GM21360 (cell line): ENCODE results near the gene MESD.

Experiments
- ATAC-seq: cut with Tn5 transposase; IDR thresholded peaks from one replicate; pipeline ENCODE4 v1.9.1; 2021; ENCODE audit warnings: mild to moderate bottlenecking, moderate library complexity; ENCODE audit not compliant: unreplicated experiment

MESD gene

DNA sequence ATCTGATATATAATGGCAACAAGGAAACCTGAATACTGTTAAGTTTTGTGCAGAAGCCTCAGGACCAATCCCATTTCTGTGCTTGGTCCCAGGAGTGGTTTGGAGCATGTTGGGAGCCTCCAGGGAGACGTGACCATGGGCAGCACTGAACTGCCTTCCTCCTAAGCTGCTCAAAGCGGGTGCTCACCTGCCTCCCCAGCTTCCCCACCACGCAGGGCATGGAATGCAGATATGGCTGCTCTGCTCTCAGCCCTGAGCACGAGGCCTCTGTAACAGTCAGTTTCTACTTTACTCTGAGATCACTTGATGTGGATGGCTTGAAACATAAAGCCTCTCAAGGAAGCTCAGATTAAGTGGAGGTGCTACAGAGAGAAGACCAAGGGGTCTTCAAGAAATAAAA lies 49.3 kb downstream of the MESD start:
- ATAC-seq: no peak

- no peak for ATAC-seq
These were observed 50.4 kb downstream of the MESD start for GRCh38 chr15:80939216-80939615.

- no peak for ATAC-seq
These were observed 51.9 kb downstream of the MESD start for GRCh38 chr15:80937718-80938117.

GRCh38 chr15:80936288-80937078 lies 53.1 kb downstream of the MESD start:
- no peak for ATAC-seq

DNA sequence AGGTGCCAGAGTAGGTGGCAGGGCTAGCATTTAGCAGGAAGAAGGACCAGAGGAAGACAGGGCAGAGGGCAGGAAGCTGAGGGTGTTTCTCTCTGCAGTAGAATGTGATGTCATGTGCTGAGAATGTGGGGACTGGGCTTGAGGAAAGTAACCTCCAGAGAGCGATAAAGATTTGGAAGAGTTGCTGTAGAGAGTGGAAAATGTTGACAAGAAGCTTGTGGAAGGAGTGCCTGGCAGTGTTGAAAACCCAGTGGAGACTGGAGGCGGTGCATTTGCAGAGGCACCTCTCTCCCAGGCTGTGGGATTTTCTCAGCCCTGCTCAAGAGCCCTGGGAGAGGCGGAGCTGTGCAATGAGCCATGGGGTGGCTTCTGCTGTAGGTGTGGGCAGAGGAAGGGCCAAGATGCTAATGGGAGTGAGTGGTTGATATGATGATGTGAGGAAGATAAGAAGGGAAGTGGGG lies 54.8 kb downstream of the MESD start:
- ATAC-seq: no peak

DNA sequence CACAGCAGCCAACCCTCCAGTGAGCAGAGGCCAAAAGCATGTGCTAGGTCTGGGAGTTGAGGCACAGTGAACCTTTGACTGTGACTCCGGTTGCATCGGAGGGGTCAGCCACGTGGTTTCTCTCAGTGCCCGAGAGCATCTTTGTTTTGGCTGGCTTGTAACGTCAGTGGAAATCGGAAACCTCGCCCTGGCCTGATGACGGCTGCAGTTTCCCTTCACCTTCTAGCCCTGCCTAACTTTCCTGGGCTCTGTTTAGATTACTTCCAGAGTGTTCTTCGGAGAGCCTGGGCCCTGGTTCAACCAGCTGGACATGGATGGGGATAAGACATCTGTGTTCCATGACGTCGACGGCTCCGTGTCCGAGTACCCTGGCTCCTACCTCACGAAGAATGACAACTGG lies 56.6 kb downstream of the MESD start:
- ATAC-seq: no peak

- no peak for ATAC-seq
These were observed 57.2 kb downstream of the MESD start for GRCh38 chr15:80932513-80932815.

DNA sequence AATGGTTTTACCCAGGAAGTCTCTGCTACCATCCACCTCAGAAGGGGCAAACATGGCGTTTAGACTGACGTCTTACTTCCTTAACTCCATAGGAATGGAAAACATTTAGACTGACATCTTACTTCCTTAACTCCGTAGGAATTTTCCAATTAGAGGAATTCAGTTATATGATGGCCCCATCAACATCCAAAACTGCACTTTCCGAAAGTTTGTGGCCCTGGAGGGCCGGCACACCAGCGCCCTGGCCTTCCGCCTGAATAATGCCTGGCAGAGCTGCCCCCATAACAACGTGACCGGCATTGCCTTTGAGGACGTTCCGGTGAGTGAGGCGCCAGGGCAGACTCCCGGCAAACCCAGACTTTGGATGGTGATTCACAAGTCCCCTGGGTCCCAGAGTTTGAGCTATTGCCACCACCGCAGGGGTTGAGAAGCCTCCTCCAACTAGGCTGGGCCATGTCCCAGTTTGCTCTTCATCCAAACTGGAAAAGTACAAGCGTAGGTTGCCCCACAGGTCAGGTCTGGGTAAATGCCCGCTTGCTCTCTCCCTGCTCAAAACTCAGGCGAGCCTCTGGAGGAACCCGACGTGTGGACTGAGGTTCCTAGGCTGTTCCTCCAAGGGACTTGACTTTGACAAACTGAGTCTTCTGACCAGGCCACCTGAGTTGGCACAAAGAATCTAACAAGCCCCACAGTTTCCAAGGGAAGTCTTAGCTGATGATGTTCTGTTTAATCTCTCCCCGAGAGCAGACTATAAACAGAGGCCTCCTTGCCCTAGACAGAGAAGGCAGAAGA lies 57.7 kb downstream of the MESD start:
- ATAC-seq: no peak

DNA sequence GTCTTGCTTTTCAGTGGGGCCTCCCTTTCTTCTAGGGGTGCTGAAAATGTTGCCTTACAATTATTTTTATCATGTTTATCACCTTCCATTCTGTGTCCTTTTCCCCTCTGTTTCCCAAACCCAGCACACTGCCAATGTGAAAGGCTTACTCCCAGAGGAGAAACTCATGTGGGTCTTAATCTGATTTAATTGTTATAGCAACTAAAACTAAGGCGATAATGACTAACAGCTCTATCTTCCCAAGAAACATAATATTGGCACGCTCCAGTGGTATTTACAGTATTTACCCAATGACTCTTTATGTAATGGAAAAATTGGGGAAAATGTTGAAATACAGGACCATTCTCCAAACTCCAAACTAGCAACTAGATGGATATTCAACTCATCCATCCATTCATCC lies 58.4 kb downstream of the MESD start:
- no peak for ATAC-seq

- ATAC-seq: no peak
These were observed 59.9 kb downstream of the MESD start for GRCh38 chr15:80929689-80930088.

DNA sequence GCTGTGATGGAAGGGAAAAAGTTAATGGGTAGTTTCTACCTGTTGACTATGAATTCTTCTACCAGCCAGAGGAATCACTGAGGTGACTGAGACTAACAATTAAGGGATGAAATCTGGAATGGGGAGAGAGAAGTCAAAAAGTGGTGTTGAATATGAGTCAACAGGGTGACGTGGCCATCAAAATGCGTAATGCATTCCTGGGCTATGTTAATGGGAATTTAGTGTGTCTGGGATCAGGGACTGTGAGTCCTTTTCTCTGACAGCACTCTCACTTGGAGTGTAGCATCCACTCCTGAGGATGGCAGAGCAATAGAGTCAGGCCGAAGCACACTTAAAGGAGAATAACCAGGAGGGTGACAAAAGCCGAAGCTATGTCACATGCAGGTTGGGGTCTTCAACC lies 60.4 kb downstream of the MESD start:
- ATAC-seq: no peak

DNA sequence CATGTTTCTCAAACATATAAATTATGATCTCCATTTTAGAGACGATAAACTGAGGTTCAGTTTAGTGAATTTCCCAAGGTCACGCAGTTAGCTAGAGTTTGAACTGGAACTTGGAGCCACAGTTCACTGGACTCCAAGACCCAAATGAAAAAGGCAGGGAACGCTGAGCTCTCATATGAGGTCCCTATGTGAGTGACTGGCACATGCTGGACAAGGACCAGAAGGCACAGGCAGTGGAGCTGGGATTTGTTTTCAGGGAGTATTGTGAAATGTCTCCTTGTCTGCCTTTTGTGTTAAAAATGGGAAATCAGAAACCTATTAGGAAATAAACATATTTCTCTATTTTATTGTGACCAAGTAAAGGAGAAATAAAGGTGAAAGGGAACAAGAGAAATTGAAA lies 63.5 kb downstream of the MESD start:
- ATAC-seq: no peak

GRCh38 chr15:80925597-80926059 lies 64.0 kb downstream of the MESD start:
- ATAC-seq: no peak

- ATAC-seq: no peak
These were observed 65.3 kb downstream of the MESD start for GRCh38 chr15:80924278-80924677.

- ATAC-seq: no peak
These were observed 66.0 kb downstream of the MESD start for GRCh38 chr15:80923668-80924067.

GRCh38 chr15:80921736-80922410 lies 67.7 kb downstream of the MESD start:
- no peak for ATAC-seq

GRCh38 chr15:80920271-80920699 lies 69.3 kb downstream of the MESD start:
- no peak for ATAC-seq

DNA sequence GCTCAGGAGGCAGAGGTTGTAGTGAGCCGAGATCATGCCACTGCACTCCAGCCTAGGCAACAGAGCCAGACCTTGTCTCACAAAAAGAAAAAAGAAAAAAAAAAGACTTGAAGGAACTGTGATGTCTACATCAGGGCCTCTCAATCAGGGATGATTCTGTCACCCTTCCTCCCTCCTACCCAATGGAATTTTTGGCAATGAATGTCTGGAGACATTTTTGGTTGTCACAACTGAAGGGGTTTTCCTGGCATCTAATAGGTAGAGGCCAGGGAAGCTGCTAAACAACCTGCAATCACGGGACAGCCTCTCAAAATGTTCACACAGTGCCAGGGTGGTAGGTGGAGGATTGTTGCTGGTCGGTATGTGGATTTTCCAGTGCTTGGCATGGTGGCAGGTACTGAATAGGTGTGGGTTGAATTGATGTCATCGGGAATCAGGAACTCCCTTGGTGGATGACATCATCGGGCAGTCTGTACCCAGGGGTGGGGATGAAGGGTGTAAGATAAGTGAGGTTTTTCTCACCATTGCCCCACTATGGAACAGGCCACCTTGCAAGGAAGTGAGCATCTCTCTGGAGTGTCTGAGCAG lies 71.3 kb downstream of the MESD start:
- ATAC-seq: no peak

GRCh38 chr15:80916056-80916455 lies 73.6 kb downstream of the MESD start:
- no peak for ATAC-seq

- no peak for ATAC-seq
These were observed 74.1 kb downstream of the MESD start for GRCh38 chr15:80915472-80915871.

DNA sequence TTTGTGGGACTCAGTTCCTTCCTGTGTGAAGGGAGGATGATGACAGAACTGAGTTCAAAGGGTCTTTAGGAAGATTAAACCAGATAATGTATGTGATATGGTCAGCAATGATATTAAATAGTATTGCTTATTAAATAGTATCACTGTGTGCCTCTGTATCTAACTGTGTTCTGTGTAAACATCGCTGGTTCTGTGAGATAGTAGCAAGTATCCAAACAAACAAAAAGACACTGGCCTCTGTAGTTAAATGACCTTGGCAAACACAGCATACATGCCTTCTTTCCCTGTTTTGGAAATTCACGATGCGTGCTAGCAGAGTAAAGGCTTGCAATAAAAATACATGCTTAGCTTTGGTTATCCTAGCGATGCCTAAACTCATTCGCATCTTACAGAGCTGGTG lies 76.1 kb downstream of the MESD start:
- no peak for ATAC-seq
